Mammary epithelial cell (primary cell): ENCODE measurements around the gene HOXB2.

Experiments
- EZH2 ChIP-seq: IDR thresholded peaks from 2 replicates; pipeline ENCODE4 v1.6.1; 2012; ENCODE audit warnings: low read length, inconsistent platforms, borderline replicate concordance
- TF ChIP-seq, protein P1 (sequence below), 2 donors: IDR thresholded peaks in 1 of 2; conservative IDR thresholded peaks in 1 of 2; 2 replicates each; pipeline ENCODE4 v1.5.1; 2011 to 2012; ENCODE audit warnings: inconsistent platforms in 2 of 2, low read length in 2 of 2, mild to moderate bottlenecking in 2 of 2, control low read depth in 1 of 2, low read depth in 1 of 2; ENCODE audit not compliant: insufficient read depth in 1 of 2; ENCODE audit errors: extremely low read depth in 1 of 2

DNA sequence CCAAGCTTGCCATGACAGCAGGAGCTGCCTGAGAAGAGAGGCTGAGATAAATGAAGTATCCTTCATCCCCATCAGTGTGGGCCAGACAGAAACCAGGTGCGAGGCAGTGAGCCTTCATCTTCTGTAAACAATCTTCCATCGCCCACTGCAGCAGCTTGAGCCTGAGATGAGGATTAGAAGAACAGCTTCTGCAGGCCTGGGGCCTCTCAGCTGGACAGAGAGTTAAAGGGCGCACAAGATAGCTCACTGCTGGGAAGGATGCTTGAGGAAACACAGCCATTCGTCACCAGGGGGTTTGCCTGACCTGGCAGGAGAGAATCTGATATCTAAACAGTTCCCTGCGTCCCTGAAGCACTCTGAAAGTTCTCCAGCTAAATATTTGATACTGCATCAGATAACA lies 41.2 kb downstream of the HOXB2 start:
- TF ChIP-seq, protein P1, sequence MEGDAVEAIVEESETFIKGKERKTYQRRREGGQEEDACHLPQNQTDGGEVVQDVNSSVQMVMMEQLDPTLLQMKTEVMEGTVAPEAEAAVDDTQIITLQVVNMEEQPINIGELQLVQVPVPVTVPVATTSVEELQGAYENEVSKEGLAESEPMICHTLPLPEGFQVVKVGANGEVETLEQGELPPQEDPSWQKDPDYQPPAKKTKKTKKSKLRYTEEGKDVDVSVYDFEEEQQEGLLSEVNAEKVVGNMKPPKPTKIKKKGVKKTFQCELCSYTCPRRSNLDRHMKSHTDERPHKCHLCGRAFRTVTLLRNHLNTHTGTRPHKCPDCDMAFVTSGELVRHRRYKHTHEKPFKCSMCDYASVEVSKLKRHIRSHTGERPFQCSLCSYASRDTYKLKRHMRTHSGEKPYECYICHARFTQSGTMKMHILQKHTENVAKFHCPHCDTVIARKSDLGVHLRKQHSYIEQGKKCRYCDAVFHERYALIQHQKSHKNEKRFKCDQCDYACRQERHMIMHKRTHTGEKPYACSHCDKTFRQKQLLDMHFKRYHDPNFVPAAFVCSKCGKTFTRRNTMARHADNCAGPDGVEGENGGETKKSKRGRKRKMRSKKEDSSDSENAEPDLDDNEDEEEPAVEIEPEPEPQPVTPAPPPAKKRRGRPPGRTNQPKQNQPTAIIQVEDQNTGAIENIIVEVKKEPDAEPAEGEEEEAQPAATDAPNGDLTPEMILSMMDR (conservative IDR thresholded peaks at IDR 0.05 in 1 of 2, IDR thresholded peaks at IDR 0.05 in 1 of 2; ENCODE audit: extremely low read depth in 1 of 2, insufficient read depth in 1 of 2, low read depth in 1 of 2, low read length in 2 of 2): no peak
- TF ChIP-seq EZH2: no peak
